Breast epithelium (tissue), 4 donors: ENCODE measurements around the gene NME2. TPM values are rescaled to one million over a fixed set of nuclear protein-coding genes. Genes with fewer than 3 reads are reported as not detected.
"Not testable (repeated sequence)": the region's sequence is repeated elsewhere in the genome, so short reads cannot be mapped to it uniquely, and the experiment has no call there.

ENCODE experiments used
- DNase-seq, 2 donors: peaks; one replicate each; pipeline ENCODE4 v3.0.0-alpha.2; 2019; ENCODE audit warnings: low spot score in 2 of 2
- H3K27ac ChIP-seq, 2 donors: fragments of 200-600 bp; sonication (generic) in 1 of 2; one replicate each; pipeline ENCODE4 v1.5.1; 2016 to 2019; ENCODE audit warnings: mild to moderate bottlenecking in 1 of 2
- H3K27me3 ChIP-seq, 2 donors: fragments of 200-600 bp; sonication (generic) in 1 of 2; one replicate each; pipeline versions ENCODE4 v1.5.1 to v1.6.0; 2017 to 2019; ENCODE audit warnings: control low read depth in 1 of 2, mild to moderate bottlenecking in 1 of 2
- H3K36me3 ChIP-seq: fragments of 200-600 bp; one replicate; pipeline ENCODE4 v1.5.1; 2019
- H3K4me1 ChIP-seq, 2 donors: fragments of 200-600 bp; sonication (generic); one replicate each; pipeline ENCODE4 v1.5.1; 2016 to 2019; ENCODE audit warnings: control low read depth in 1 of 2
- H3K4me3 ChIP-seq, 3 donors: fragments of 200-600 bp; sonication (generic); 1 replicate in 2 of 3; 2 replicates in 1 of 3; pipeline ENCODE4 v1.5.1; 2016 to 2019; ENCODE audit warnings: mild to moderate bottlenecking in 3 of 3, moderate library complexity in 2 of 3
- H3K9me3 ChIP-seq, 2 donors: fragments of 200-600 bp; sonication (generic) in 1 of 2; one replicate each; pipeline ENCODE4 v1.5.1; 2016 to 2019; ENCODE audit warnings: control low read depth in 1 of 2
- POLR2A ChIP-seq: fragments of 450-650 bp; IDR thresholded peaks from one replicate; pipeline ENCODE4 v1.6.1; 2016; ENCODE audit warnings: antibody characterized with exemption, mild to moderate bottlenecking, moderate library complexity
- POLR2AphosphoS5 ChIP-seq, 3 donors: sonication (generic); formaldehyde crosslinking; IDR thresholded peaks; one replicate each; pipeline ENCODE4 v1.6.1; 2017; ENCODE audit warnings: antibody characterized with exemption in 3 of 3
- intact Hi-C: fragments of 100-400 bp; cut with DNase I; formaldehyde crosslinking; loops from one replicate; pipeline ENCODE4 v1.15.1; 2023; ENCODE audit warnings: low total_unique reads
- total RNA-seq, 3 donors: library from RNA; depleted of rRNA; stranded (reverse); fragments of >200 nt; gene quantifications; one replicate each; pipeline ENCODE4 v1.1.0, GENCODE V29; 2016
- TF ChIP-seq, protein P1 (sequence below), 3 donors: fragments of 450-650 bp; IDR thresholded peaks; one replicate each; pipeline ENCODE4 v1.5.1; 2016 to 2017; ENCODE audit warnings: antibody characterized with exemption in 3 of 3, mild to moderate bottlenecking in 3 of 3, moderate library complexity in 3 of 3

The NME2 gene
- total RNA-seq, 3 donors from 2014 or later = 394 to 566 (median 465) TPM

DNA sequence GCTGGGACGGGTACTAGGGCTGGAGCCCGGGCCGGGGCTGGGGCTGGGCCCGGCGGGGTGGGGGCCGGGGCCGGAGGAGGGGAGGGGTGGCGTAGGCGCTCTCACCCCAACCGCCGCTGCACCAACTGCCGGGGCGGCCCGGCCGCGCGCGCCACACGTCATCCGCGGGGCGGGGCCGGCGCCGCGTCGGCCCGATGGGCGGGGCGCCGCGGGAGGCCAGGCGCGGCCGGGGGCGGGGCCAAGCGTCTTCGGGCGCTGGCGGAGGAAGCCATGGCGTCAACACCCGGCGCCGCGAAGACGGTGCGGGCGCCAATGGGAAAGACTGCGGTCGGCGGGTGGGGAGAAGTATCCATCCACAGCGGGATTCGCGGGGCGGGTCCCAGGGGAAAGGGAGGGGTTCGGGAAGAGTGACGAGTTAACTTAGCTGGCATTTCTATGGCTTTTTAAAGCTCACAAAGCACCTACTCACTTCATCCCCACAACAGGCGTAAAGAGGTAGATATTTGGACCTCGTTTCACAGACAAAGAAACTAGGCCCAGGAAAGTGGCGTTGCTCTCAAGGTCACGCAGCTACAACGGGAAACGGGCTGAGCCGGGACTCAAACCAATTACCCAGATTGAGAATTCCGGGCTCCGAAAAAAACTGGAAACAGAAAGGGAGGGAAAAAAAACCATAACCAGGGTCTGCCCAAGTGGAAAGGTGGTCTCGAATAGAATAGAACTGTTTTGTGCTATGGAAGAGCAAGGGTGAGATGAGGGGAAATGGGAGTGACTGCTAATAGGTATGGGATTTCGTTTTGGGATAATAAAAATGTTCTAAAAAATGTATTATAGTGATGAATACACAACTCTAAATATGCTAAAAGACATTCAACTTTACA lies 45.2 kb upstream of the NME2 start, which contains the start of gene SPAG9:
Gene SPAG9, minus strand, starts transcription at position 130 of the 881 bp plus-strand sequence. CDS start 212 bp downstream, outside the sequence.
- no peaks in the 10 kb centered on the region for H3K9me3 ChIP-seq
- no peaks in the 10 kb centered on the region for H3K27me3 ChIP-seq
- DNase-seq = peak; percentile 96
- intact Hi-C loops = no loop called here
- peak within 1 kb of the TSS; percentile 97 to 99 (median 99) for H3K4me3 ChIP-seq
- H3K4me1 ChIP-seq = peaks cover 0 to 15% of the 10 kb centered on the region in 2 donors
- TF ChIP-seq, protein P1, sequence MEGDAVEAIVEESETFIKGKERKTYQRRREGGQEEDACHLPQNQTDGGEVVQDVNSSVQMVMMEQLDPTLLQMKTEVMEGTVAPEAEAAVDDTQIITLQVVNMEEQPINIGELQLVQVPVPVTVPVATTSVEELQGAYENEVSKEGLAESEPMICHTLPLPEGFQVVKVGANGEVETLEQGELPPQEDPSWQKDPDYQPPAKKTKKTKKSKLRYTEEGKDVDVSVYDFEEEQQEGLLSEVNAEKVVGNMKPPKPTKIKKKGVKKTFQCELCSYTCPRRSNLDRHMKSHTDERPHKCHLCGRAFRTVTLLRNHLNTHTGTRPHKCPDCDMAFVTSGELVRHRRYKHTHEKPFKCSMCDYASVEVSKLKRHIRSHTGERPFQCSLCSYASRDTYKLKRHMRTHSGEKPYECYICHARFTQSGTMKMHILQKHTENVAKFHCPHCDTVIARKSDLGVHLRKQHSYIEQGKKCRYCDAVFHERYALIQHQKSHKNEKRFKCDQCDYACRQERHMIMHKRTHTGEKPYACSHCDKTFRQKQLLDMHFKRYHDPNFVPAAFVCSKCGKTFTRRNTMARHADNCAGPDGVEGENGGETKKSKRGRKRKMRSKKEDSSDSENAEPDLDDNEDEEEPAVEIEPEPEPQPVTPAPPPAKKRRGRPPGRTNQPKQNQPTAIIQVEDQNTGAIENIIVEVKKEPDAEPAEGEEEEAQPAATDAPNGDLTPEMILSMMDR (IDR thresholded peaks at IDR 0.05) = peak in 1 of 3 donors; percentile 7
- TF ChIP-seq POLR2AphosphoS5 (IDR thresholded peaks at IDR 0.05) = peak; percentile 76 to 89 (median 85)
- peak; percentile 74 for TF ChIP-seq POLR2A
- H3K27ac ChIP-seq = peak within 1 kb of the TSS; percentile 98 to 99
- no peaks in the 10 kb centered on the region for H3K36me3 ChIP-seq

DNA sequence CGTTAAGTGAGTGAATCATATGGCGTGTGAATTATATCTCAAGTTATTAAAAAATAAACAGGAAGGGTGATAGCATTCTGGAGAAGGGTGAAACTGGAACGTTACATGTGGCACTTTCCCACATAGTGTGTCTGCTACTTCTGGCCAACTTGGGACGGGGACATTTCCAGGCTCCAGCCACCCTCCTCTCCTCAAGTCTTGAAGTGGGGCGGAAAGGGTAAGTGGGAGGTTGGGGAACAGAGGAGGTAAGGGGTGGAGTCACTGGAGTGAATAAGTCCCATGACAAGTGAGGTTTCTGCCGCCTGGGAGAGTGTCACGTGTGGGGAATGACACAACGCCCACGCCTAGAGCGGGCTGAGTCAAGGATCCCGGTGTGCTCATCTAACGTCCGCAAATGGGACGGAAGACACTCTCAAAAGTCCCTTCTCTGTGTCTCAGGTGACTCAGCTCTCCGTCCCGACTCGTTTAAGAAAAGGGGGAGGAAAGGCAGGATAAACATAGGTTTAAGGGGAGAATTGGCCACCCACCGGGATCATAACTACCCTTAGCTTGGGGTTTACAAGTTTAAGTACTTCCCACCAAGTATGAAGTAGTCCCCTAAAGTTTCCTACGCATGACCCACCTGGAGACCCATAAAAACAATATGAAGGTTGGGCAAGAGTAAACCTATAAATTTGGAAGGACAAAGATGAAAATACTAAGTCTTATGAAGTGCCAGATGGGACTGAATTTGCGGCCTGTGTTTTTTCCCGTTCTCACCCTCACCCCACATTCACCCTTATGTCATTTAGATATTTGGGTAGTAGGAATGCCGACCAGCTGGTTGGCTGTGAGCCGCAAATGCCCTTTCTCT lies 44.4 kb upstream of the NME2 start:
- Histone ChIP-seq H3K27ac (peak overlapping the region; percentile 98 to 99), H3K9me3 (no peaks in the 10 kb centered on the region), H3K36me3 (no peaks in the 10 kb centered on the region), H3K4me1 (peaks cover 0 to 10% of the 10 kb centered on the region in 2 donors), H3K4me3 (peak overlapping the region; percentile 97 to 99 (median 99)), H3K27me3 (no peaks in the 10 kb centered on the region)
- intact Hi-C loops = no loop called here
- peak; percentile 96 to 99 (median 96) for TF ChIP-seq POLR2AphosphoS5 (IDR thresholded peaks at IDR 0.05)
- TF ChIP-seq, protein P1 (IDR thresholded peaks at IDR 0.05) = no peak
- peak; percentile 92 for TF ChIP-seq POLR2A
- DNase-seq = peak; percentile 90 to 98

- H3K36me3 ChIP-seq, H3K4me1 ChIP-seq, H3K9me3 ChIP-seq, H3K4me3 ChIP-seq, DNase-seq, H3K27me3 ChIP-seq, intact Hi-C loops: not testable (repeated sequence)
- peak overlapping the region; percentile 98 to 99 for H3K27ac ChIP-seq
Observed at GRCh38 chr17:51122473-51123115, 43.6 kb upstream of the NME2 start.

DNA sequence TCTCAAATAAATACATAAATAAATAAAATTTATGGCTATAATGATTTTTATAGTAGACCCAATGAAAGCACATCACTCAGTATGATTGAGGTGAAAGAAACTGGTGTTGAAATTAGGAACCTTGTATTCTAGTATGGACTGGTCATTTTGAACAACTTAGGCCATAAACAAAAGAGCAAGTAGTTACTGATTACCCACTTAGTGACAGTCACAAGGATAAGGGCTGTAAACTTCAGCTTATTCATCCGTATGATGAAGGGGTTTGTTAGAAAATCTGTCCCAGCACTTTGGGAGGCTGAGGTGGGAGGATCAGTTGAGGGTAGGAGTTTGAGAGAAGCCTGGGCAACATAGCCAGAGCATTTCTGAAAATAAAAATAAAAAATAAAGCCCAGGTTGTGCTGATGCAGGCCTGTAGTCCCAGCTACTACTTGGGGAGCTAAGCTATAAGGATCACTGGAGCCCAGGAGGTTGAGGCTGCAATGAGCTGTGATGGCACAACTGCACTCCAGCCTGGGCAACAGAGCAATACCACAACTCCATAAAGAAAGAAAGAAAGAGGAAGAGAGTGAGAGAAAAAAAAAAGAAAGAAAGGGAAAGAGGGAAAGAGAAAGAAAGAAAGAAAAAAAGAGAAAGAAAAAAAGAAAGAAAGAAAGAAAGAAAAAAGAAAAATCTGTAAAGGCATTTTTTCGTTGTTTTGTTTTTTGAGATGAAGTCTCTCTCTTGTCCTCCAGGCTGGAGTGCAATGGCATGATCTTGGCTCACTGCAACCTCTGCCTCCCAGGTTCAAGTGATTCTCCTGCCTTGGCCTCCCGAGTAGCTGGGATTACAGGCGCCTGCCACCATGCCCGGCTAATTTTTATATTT lies 41.3 kb upstream of the NME2 start:
- intact Hi-C loops = no loop called here
- H3K4me1 ChIP-seq = no peaks in the 10 kb centered on the region
- H3K27me3 ChIP-seq = no peaks in the 10 kb centered on the region
- no peaks in the 10 kb centered on the region for H3K9me3 ChIP-seq
- no peak overlapping the region for H3K27ac ChIP-seq
- H3K36me3 ChIP-seq = no peaks in the 10 kb centered on the region
- DNase-seq = no peak
- H3K4me3 ChIP-seq = no peak overlapping the region
- TF ChIP-seq, protein P1 (IDR thresholded peaks at IDR 0.05) = no peak
- TF ChIP-seq POLR2A (no peak), POLR2AphosphoS5 (IDR thresholded peaks at IDR 0.05) (no peak)
